B cell (primary cell): ENCODE results near the gene PCDHGB6. TPM values are rescaled to one million over a fixed set of nuclear protein-coding genes. Genes with fewer than 3 reads are reported as not detected.
A peak's percentile ranks its signal among the peaks of the same experiment; 100 is the strongest.
"Not testable (repeated sequence)": the region's sequence is repeated elsewhere in the genome, so short reads cannot be mapped to it uniquely, and the experiment has no call there.

Experiments
- ATAC-seq: fragments of 200-7000 bp; cut with Tn5 transposase; one replicate; pipeline ENCODE4 v1.10.0; 2021; ENCODE audit warnings: low read depth, mild to moderate bottlenecking, moderate number of reproducible peaks, moderate library complexity
- CTCF ChIA-PET: fragments of 350-600 bp; sonication (Branson Sonifier 250); formaldehyde crosslinking; loops from one replicate; lab custom pipeline; 2021; ENCODE audit warnings: antibody characterized with exemption, inconsistent platforms; lab: Charles Lee
- POLR2A ChIA-PET: fragments of 350-600 bp; sonication (Branson Sonifier 250); formaldehyde crosslinking; loops from one replicate; lab custom pipeline; 2021; ENCODE audit warnings: antibody characterized with exemption; lab: Charles Lee
- DNase-seq: peaks from one replicate; pipeline ENCODE4 v3.0.0; 2013
- H2AFZ ChIP-seq: 2 replicates; pipeline ENCODE4 v1.6.1; 2012; ENCODE audit warnings: mild to moderate bottlenecking, low read depth, low read length; ENCODE audit not compliant: insufficient read depth, poor library complexity, severe bottlenecking
- H3K27ac ChIP-seq, 2 donors: 1 replicate in 1 of 2; 2 replicates in 1 of 2; pipeline ENCODE4 v1.5.1; 2012 to 2013; ENCODE audit warnings: low read length in 2 of 2, mild to moderate bottlenecking in 2 of 2, moderate library complexity in 1 of 2
- H3K27me3 ChIP-seq, 4 experiments: fragments of 200-600 bp in 1 of 4; sonication (generic) in 1 of 4; replicated peaks in 1 of 4; 1 replicate in 2 of 4; 2 replicates in 2 of 4; pipeline versions ENCODE4 v1.6.1 to v1.7.0; 2013 to 2016; ENCODE audit warnings: low read length in 3 of 4, mild to moderate bottlenecking in 2 of 4, mixed read lengths in 1 of 4, moderate library complexity in 1 of 4; ENCODE audit not compliant: insufficient read depth in 4 of 4, control insufficient read depth in 3 of 4; ENCODE audit errors: control extremely low read depth in 1 of 4
- H3K36me3 ChIP-seq, 2 experiments: replicated peaks in 1 of 2; 1 replicate in 1 of 2; 2 replicates in 1 of 2; pipeline versions ENCODE4 v1.6.1 to v1.7.1; 2013; ENCODE audit warnings: low read length in 1 of 2; ENCODE audit not compliant: insufficient read depth in 2 of 2, control insufficient read depth in 1 of 2; ENCODE audit errors: control extremely low read depth in 1 of 2, extremely low read depth in 1 of 2
- H3K4me1 ChIP-seq, 2 donors: fragments of 200-600 bp in 1 of 2; sonication (generic) in 1 of 2; 1 replicate in 1 of 2; 2 replicates in 1 of 2; pipeline versions ENCODE4 v1.5.1 to v1.6.1; 2013 to 2017; ENCODE audit warnings: low read length in 2 of 2; ENCODE audit not compliant: control insufficient read depth in 2 of 2, insufficient read depth in 2 of 2
- H3K4me2 ChIP-seq: replicated peaks from 2 replicates; pipeline ENCODE3; 2012; ENCODE audit warnings: mild to moderate bottlenecking, low read depth, low read length; ENCODE audit not compliant: poor library complexity, severe bottlenecking
- H3K4me3 ChIP-seq, 5 experiments: fragments of 200-600 bp in 1 of 5; sonication (generic) in 1 of 5; 1 replicate in 3 of 5; 2 replicates in 2 of 5; pipeline versions ENCODE4 v1.5.1 to v1.7.0; 2011 to 2016; ENCODE audit warnings: low read length in 4 of 5, mild to moderate bottlenecking in 4 of 5, low read depth in 2 of 5, control low read depth in 1 of 5, moderate library complexity in 1 of 5; ENCODE audit not compliant: insufficient read depth in 1 of 5; ENCODE audit errors: control extremely low read depth in 1 of 5, extremely low read depth in 1 of 5
- H3K79me2 ChIP-seq: fragments of 200-600 bp; sonication (generic); one replicate; pipeline ENCODE4 v1.6.0; 2016; ENCODE audit warnings: low read length; ENCODE audit not compliant: control insufficient read depth, insufficient read depth
- H3K9ac ChIP-seq: fragments of 200-600 bp; sonication (generic); 2 replicates; pipeline ENCODE4 v1.6.1; 2017; ENCODE audit warnings: mild to moderate bottlenecking, low read length, moderate library complexity
- H3K9me3 ChIP-seq, 3 donors: one replicate each; pipeline versions ENCODE4 v1.6.1 to v1.7.1; 2013; ENCODE audit warnings: low read length in 2 of 3; ENCODE audit not compliant: control insufficient read depth in 2 of 3, insufficient read depth in 1 of 3; ENCODE audit errors: control extremely low read depth in 1 of 3
- H4K20me1 ChIP-seq: 2 replicates; pipeline ENCODE4 v1.6.0; 2012; ENCODE audit warnings: mild to moderate bottlenecking, low read length; ENCODE audit not compliant: insufficient read depth, control insufficient read depth, poor library complexity, severe bottlenecking
- H3K27ac Mint-ChIP-seq: one replicate; pipeline ENCODE4 v1.8.0; 2021; ENCODE audit warnings: mixed read lengths
- H3K27me3 Mint-ChIP-seq: one replicate; pipeline ENCODE4 v1.8.0; 2021; ENCODE audit warnings: mixed read lengths
- H3K4me1 Mint-ChIP-seq: one replicate; pipeline ENCODE4 v1.8.0; 2021; ENCODE audit warnings: mixed read lengths
- H3K4me3 Mint-ChIP-seq: one replicate; pipeline ENCODE4 v1.8.0; 2021; ENCODE audit warnings: mixed read lengths
- H3K9me3 Mint-ChIP-seq: one replicate; pipeline ENCODE4 v1.8.0; 2022; ENCODE audit warnings: mixed read lengths; ENCODE audit not compliant: insufficient read depth
- CTCF ChIP-seq: fragments of 200-600 bp; IDR thresholded peaks from one replicate; pipeline ENCODE4 v1.8.0; 2022; ENCODE audit warnings: antibody characterized with exemption, mild to moderate bottlenecking
- EZH2 ChIP-seq: IDR thresholded peaks from 2 replicates; pipeline ENCODE4 v1.6.1; 2012; ENCODE audit warnings: borderline replicate concordance, low read depth, mild to moderate bottlenecking, moderate library complexity, low read length; ENCODE audit not compliant: insufficient read depth, poor library complexity, severe bottlenecking
- WGBS: methylation state at CpG from one replicate; pipeline ENCODE4 v1.1.5; 2013; ENCODE audit warnings: missing lambda C conversion rate; ENCODE audit not compliant: insufficient coverage; 5-methylcytosine and 5-hydroxymethylcytosine counted together
- intact Hi-C: fragments of 100-400 bp; cut with micrococcal nuclease; formaldehyde crosslinking; loops from one replicate; pipeline ENCODE4 v1.10.0; 2022
- polyA plus RNA-seq: library from polyadenylated mRNA; depleted of rRNA; stranded (reverse); fragments of >200 nt; gene quantifications from 2 replicates; pipeline ENCODE4 v1.2.3, GENCODE V29; 2012
- total RNA-seq, 2 donors: library from RNA; stranded (reverse); fragments of 120-200 nt in 1 of 2; gene quantifications; 1 replicate in 1 of 2; 2 replicates in 1 of 2; pipeline versions ENCODE4 v1.2.3 to v1.2.4, GENCODE V29; 2013 to 2022

Gene PCDHGB6
- total and polyA plus RNA-seq, 2 donors (not counting 1 experiment from before 2014, with no cell fraction given), result 0.33 to 2.1 TPM

GRCh38 chr5:141375444-141376155, 32.2 kb upstream of the PCDHGB6 start:
- 56% methylated on average over 33 of the region's 48 CpGs for WGBS
- H3K4me3 ChIP-seq, H3K4me3 Mint-ChIP-seq, H3K9ac ChIP-seq, H3K4me1 Mint-ChIP-seq, H2AFZ ChIP-seq, H3K27ac ChIP-seq, DNase-seq, POLR2A ChIA-PET, H4K20me1 ChIP-seq, H3K4me2 ChIP-seq, H3K36me3 ChIP-seq, H3K79me2 ChIP-seq, H3K27ac Mint-ChIP-seq, intact Hi-C loops, H3K4me1 ChIP-seq, ATAC-seq: not testable (repeated sequence)
- peaks cover 0 to 58% (median 46%) of the 10 kb centered on the region in 3 donors for H3K9me3 ChIP-seq
- CTCF ChIA-PET, result interaction anchor here (1.4 to 2.0 kb wide), 2 partner anchors 32 to 188 kb away, joined by 4 to 5 read pairs; partner anchors contain the start of gene PCDHGB6
- H3K27me3 ChIP-seq, result peaks cover 0 to 55% (median 30%) of the 10 kb centered on the region in 4 experiments
- peaks cover 44% of the 10 kb centered on the region for H3K27me3 Mint-ChIP-seq
- peaks cover 12% of the 10 kb centered on the region for H3K9me3 Mint-ChIP-seq

DNA sequence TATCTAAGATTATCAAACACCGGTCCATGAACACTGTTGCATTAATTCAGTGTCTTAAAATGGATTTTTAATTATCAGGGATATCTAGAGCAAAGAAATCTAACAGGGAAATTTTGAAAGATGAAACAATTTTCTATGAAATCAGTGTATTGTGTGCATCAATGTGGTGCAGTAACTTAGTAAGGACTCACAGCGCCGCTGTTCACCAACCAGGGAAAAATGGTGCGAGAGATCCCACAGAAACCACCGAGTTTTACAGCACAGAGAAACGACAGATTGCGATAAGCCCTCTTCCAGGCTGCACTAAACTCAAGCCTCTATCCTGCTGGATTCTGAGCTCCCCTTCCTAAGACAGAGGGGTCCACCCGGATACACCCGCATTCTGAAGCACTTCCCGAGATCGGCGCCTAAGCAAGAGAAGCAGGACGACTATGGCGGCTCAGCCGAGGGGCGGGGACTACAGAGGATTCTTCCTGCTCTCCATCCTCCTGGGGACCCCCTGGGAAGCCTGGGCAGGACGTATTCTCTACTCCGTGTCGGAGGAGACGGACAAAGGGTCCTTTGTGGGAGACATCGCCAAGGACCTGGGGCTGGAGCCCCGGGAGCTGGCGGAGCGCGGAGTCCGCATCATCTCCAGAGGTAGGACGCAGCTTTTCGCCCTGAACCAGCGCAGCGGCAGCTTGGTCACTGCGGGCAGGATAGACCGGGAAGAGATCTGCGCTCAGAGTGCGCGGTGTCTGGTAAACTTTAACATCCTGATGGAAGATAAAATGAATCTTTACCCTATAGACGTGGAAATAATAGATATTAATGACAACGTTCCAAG, 25.1 kb upstream of the PCDHGB6 start, which contains the start of gene PCDHGA7:
PCDHGA7 (plus strand) TSS at position 274 of the 826 bp plus-strand sequence; CDS start at position 432, 158 bp downstream.
- Mint-ChIP-seq H3K9me3 (peaks cover 7% of the 10 kb centered on the region), H3K4me1 (peaks cover 3% of the 10 kb centered on the region), H3K4me3 (peak within 1 kb of the TSS; percentile 81), H3K27me3 (peaks cover 58% of the 10 kb centered on the region), H3K27ac (no peak within 1 kb of the TSS)
- Histone ChIP-seq H3K27ac (no peak within 1 kb of the TSS), H3K4me2 (peak within 1 kb of the TSS; percentile 25), H3K9ac (no peak within 1 kb of the TSS), H3K27me3 (peaks cover 0 to 43% (median 28%) of the 10 kb centered on the region in 4 experiments), H2AFZ (no peak within 1 kb of the TSS), H3K4me1 (no peaks in the 10 kb centered on the region), H3K79me2 (no peaks in the 10 kb centered on the region), H3K36me3 (no peaks in the 10 kb centered on the region), H3K4me3 (peak within 1 kb of the TSS in 3 of 5 experiments; percentile 1 to 36 (median 24)), H4K20me1 (no peaks in the 10 kb centered on the region), H3K9me3 (peaks cover 5 to 37% (median 25%) of the 10 kb centered on the region in 3 donors)
- ChIA-PET POLR2A (no interaction called here), CTCF (no interaction called here)
- ATAC-seq, result no peak
- 22% methylated on average over 29 of the region's 37 CpGs for WGBS
- TF ChIP-seq EZH2 (no peak), CTCF (no peak)
- intact Hi-C loops, result no loop called here
- no peak for DNase-seq
